Activated naive CD4-positive, alpha-beta T cell treated with anti-CD3 and anti-CD28 coated beads, Interleukin-2, amount 10 ng/mL, durations not matched to agents 7 days and 5 days (primary cell): ENCODE measurements around the gene IL10RA.

Experiments
- CTCF ChIA-PET: fragments of 350-600 bp; sonication (Branson Sonifier 250); formaldehyde crosslinking; loops from one replicate; lab custom pipeline; 2021; ENCODE audit warnings: antibody characterized with exemption; lab: Charles Lee
- DNase-seq: peaks from one replicate; pipeline ENCODE4 v3.0.0-alpha.2; 2020
- H3K27ac Mint-ChIP-seq: one replicate; pipeline ENCODE4 v1.8.0; 2021; ENCODE audit warnings: mild to moderate bottlenecking, moderate library complexity, mixed read lengths
- H3K27me3 Mint-ChIP-seq: one replicate; pipeline ENCODE4 v1.8.0; 2021; ENCODE audit warnings: mild to moderate bottlenecking, mixed read lengths
- H3K36me3 Mint-ChIP-seq: one replicate; pipeline ENCODE4 v1.8.0; 2021; ENCODE audit warnings: mixed read lengths
- H3K4me1 Mint-ChIP-seq: one replicate; pipeline ENCODE4 v1.8.0; 2021; ENCODE audit warnings: mixed read lengths
- H3K4me3 Mint-ChIP-seq: one replicate; pipeline ENCODE4 v1.8.0; 2021; ENCODE audit warnings: mild to moderate bottlenecking, moderate library complexity, mixed read lengths
- H3K9me3 Mint-ChIP-seq: one replicate; pipeline ENCODE4 v1.8.0; 2021; ENCODE audit warnings: mixed read lengths

IL10RA gene

DNA sequence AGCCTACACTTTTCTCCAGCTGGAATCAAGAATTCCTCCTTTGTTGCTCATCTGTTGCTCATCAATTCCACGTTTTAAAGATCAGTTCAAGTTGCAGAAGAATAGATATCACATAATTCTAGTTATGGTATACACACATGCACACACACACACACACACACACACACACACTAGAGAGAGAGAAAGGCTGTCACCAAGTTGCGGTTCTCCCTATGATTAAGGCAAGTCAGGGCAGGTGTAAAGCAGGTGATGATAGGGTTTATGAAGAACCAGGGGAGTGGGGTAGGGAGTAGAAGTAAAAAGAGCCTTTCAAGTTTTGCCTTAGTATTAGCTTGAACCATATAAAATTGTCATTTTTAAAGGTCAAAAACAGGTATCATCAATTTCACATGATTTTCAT lies 59.0 kb downstream of the IL10RA start:
- CTCF ChIA-PET: interaction anchor here (0.7 to 4.8 kb wide), 8 partner anchors 8 to 223 kb away, joined by 3 to 29 read pairs (median 4); no protein-coding TSS in a partner anchor
- Mint-ChIP-seq H3K9me3 (no peaks in the 10 kb centered on the region), H3K4me1 (peaks cover 77% of the 10 kb centered on the region), H3K27ac (no peak overlapping the region), H3K27me3 (no peaks in the 10 kb centered on the region), H3K36me3 (peaks cover 6% of the 10 kb centered on the region), H3K4me3 (no peak overlapping the region)
- no peak for DNase-seq

DNA sequence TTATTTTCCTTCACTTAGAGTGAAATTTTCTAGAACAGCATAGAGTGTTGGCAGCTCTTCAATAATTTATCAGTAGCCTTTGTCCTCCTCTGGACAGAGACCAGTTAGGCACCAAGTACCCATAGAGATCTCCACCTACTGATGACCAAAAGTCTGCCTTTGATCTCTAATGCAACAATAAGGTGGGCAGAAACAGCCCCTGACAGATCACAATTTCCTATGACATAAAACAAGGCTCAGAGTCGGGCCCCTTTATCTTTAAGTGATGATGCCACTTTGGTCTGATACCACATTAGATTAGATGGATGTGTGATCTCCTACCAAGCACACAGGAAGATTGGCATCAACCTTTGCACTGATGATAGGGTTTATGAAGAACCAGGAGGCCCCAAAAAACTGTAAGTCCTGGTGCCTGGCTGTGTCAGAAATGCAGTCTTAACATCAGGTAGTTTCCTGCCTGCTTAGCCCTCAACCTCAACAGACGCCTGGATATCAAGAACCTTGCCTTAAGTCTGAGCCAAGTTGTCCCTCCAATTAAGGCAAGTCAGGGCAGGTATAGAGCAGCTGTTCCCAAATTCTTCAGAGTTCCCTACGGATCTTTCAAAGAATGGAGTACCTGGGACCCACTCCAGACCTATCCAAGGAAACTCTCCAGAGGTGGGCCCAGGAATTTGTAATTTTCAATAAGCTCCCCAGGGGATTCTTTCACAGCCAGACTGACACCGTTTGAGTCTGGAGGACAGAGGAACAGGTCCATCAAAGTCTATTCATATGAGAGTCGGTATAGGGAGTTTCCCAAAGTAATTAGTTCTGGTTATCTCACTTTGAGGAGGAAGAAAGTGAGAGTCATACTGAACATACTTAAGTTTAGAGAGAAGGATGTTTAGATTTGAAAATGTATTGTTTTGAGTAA lies 60.1 kb downstream of the IL10RA start:
- DNase-seq: no peak
- Mint-ChIP-seq H3K9me3 (no peaks in the 10 kb centered on the region), H3K4me3 (no peak overlapping the region), H3K27ac (peak overlapping the region; percentile 56), H3K4me1 (peaks cover 81% of the 10 kb centered on the region), H3K27me3 (no peaks in the 10 kb centered on the region), H3K36me3 (peaks cover 6% of the 10 kb centered on the region)
- CTCF ChIA-PET: interaction anchor here (0.9 to 4.8 kb wide), 6 partner anchors 45 to 238 kb away, joined by 3 to 29 read pairs (median 4); partner anchors contain the start of gene FXYD2

DNA sequence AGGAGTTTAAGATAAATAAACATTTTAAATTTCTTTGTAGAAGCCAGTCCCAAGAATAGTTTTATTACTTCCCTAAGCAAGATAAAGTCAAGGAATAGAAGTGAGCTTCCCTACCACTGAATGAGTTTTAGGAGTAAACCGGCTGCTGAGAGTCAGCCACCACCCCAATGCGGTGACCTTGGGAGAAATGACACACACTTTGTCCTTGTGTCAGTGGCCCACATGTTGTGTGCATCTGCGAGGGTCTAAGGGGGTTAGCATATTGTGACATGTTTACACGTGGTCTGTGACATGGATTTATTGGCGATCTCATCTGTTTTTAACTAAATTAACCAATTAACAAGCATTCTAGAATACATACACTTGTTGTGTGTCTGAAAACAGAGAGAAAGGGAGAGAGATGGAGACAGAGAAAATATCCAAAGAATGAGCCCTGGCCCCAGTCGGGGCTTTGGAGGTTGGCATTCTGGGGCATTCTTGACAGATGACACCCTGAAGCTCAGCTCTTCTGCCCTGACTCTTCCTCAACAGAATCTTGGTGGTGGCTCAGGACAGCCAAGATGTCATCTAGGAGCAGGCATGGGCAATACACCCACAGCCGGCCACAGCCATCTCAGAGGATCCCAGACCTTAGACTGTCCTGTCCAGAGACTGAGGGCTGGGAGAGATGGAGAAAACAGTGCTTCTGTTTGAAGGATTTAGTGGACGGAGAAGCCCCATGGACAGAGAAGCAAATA lies 60.9 kb downstream of the IL10RA start:
- no peak overlapping the region for H3K4me3 Mint-ChIP-seq
- no peaks in the 10 kb centered on the region for H3K9me3 Mint-ChIP-seq
- H3K4me1 Mint-ChIP-seq: peaks cover 81% of the 10 kb centered on the region
- no peak for DNase-seq
- CTCF ChIA-PET: interaction anchor here (0.7 to 4.8 kb wide), 5 partner anchors 95 to 239 kb away, joined by 3 to 29 read pairs (median 6); partner anchors contain the start of gene FXYD2
- H3K27ac Mint-ChIP-seq: no peak overlapping the region
- H3K36me3 Mint-ChIP-seq: peaks cover 6% of the 10 kb centered on the region
- H3K27me3 Mint-ChIP-seq: no peaks in the 10 kb centered on the region

DNA sequence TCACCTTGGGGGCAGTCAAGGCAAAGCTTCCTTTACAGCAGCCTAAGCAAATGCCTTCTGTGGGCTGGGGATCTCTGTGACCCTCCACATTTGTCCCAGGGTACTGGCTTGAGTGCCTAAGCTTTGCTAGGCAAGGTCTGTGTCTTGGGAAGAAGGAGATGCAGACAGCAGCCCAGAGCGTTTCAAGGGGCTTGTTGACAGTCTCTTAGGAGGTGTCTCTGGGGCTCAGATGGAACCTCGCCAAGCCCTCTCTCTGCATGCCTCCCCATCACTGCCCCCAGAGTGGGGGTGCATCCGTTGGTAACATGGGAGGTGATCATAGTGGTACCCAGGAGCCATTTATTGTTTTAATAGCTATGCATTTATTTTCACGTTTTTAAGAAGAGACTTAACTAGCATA lies 61.6 kb downstream of the IL10RA start:
- Mint-ChIP-seq H3K27ac (no peak overlapping the region), H3K36me3 (peaks cover 5% of the 10 kb centered on the region), H3K9me3 (no peaks in the 10 kb centered on the region), H3K4me3 (no peak overlapping the region), H3K27me3 (no peaks in the 10 kb centered on the region), H3K4me1 (peaks cover 81% of the 10 kb centered on the region)
- CTCF ChIA-PET: interaction anchor here (0.7 to 4.8 kb wide), 4 partner anchors 96 to 224 kb away, joined by 3 to 29 read pairs (median 6); partner anchors contain the start of gene FXYD2
- no peak for DNase-seq

DNA sequence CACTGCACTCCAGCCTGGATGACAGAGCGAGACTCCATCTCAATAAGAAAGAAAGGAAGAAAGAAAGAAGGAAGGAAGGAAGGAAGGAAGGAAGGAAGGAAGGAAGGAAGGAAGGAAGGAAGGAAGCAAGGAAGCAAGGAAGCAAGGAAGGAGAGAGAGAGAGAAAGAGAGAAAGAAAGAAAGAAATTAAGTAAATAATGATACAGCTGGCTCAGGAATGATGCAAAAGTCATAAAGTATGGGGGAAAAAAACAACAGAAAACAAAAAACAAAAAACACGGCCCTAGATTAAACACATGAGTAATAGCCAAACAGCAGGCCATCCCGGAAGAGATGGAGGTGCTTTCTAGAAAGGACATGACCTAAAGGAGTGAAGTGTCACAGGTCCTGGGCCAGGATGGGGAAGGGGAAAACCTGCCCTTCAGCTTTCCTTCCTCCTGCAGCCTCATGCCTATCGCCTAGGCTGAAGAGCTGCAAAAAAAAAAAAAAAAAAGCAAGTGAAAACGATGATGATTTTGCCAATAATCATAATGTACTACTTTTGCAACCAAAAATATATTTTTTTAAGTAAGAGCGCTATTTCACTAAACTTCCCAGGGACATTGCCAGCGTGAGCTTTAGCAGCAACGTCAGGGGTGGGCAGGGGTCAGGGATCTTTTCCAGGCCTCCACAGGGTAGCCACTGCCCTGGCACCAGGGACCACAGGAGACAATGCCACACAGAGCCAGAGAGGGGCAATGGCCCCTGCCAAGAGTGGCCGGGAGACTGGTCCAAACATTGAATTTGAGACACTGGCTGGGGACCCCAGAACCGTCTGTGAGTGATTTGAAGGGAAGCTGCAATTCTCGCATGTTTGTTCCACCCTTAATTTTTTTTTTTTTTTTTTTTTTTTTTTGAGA lies 62.5 kb downstream of the IL10RA start:
- Mint-ChIP-seq H3K4me3 (no peak overlapping the region), H3K27ac (peak overlapping the region; percentile 72), H3K9me3 (no peaks in the 10 kb centered on the region), H3K36me3 (peaks cover 5% of the 10 kb centered on the region), H3K4me1 (peaks cover 84% of the 10 kb centered on the region), H3K27me3 (no peaks in the 10 kb centered on the region)
- DNase-seq: no peak
- CTCF ChIA-PET: interaction anchor here (1.2 to 4.8 kb wide), 3 partner anchors 40 to 100 kb away, joined by 5 to 29 read pairs (median 6); no protein-coding TSS in a partner anchor

DNA sequence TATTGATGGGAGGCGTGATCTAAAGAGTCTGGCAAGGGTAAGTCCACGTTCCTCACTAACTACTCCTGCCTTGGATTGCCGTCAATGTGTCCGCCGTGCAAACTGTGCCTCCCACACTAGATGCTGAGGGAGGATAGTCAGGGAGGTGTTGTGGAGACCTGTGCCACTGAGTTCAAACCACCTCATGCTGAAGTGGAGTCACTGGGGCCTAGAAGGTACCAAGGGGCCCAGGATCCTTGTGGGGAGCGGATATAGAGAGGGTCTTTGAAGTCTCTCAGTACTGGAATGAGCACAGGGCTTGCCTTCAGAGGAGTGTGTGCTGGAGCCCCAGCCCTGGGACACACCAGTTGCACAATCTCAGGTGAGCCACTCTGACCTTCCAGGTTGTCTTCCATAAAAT lies 63.6 kb downstream of the IL10RA start:
- Mint-ChIP-seq H3K9me3 (no peaks in the 10 kb centered on the region), H3K27ac (peak overlapping the region; percentile 69), H3K4me3 (no peak overlapping the region), H3K36me3 (peaks cover 5% of the 10 kb centered on the region), H3K27me3 (no peaks in the 10 kb centered on the region), H3K4me1 (peaks cover 74% of the 10 kb centered on the region)
- no peak for DNase-seq
- CTCF ChIA-PET: interaction anchor here (1.2 to 8.4 kb wide), 5 partner anchors 41 to 242 kb away, joined by 5 to 304 read pairs (median 84); no protein-coding TSS in a partner anchor

DNA sequence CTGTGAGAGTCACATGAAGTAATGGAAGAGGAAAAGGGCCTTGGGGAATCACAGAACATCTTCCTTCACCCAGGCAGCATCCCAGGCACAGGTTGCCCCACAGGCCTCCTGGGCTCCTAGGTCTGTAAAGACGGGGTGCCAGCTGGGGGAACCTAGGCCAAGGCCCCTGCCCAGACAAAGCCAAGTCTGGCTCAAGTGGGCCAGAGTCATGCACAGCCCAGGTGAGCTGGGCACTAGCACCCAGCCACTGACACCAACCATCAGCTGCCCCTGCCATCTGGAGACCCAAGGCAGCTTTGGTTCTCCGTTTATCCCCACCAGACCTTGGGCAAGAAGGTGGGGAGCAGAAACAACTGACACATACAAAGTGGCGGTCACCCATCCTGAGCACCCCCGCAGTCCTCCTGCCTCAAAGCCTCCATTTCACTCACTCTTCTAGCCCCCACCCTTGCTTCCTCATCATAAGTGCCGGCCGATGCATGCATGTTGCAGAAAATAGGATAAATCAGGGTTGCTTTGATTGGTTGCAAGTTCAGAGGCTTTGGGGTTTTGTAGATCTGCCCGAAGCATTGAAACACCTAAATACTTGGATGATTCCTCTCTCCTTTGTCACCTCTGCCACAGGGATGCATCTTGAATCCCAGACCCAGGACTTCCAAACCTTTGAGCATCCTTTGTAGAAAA lies 64.2 kb downstream of the IL10RA start:
- H3K27ac Mint-ChIP-seq: peak overlapping the region; percentile 98
- peaks cover 68% of the 10 kb centered on the region for H3K4me1 Mint-ChIP-seq
- H3K4me3 Mint-ChIP-seq: no peak overlapping the region
- H3K27me3 Mint-ChIP-seq: no peaks in the 10 kb centered on the region
- DNase-seq: no peak
- peaks cover 5% of the 10 kb centered on the region for H3K36me3 Mint-ChIP-seq
- no peaks in the 10 kb centered on the region for H3K9me3 Mint-ChIP-seq
- CTCF ChIA-PET: interaction anchor here (0.6 to 8.4 kb wide), 9 partner anchors 43 to 243 kb away, joined by 3 to 304 read pairs (median 44); partner anchors contain the start of genes FXYD2 and IL10RA
